Neural cell (in vitro differentiated cells): ENCODE data around the gene FAM9A. TPM values are rescaled to one million over a fixed set of nuclear protein-coding genes. Genes with fewer than 3 reads are reported as not detected.

Source experiments
- H2AFZ ChIP-seq: fragments of 200-600, 300-800 bp; sonication (generic), shearing (Covaris generic); 2 replicates; pipeline ENCODE4 v1.6.0; 2014; ENCODE audit warnings: low read depth, mild to moderate bottlenecking, antibody characterized with exemption, low read length, moderate library complexity
- H3F3A ChIP-seq: fragments of 200-600 bp; shearing (Covaris generic); 2 replicates; pipeline ENCODE4 v1.6.1; 2016; ENCODE audit warnings: mild to moderate bottlenecking, moderate library complexity, mixed read lengths, antibody characterized with exemption, low read length; ENCODE audit not compliant: insufficient read depth, poor library complexity, severe bottlenecking
- H3K27ac ChIP-seq: fragments of 200-600, 300-800 bp; sonication (generic), shearing (Covaris generic); 2 replicates; pipeline ENCODE4 v1.5.1; 2014; ENCODE audit warnings: mild to moderate bottlenecking, low read length, moderate library complexity
- H3K27me3 ChIP-seq: fragments of 300-800, 200-600 bp; sonication (generic), shearing (Covaris generic); 2 replicates; pipeline ENCODE4 v1.6.0; 2014; ENCODE audit warnings: mild to moderate bottlenecking, low read depth, low read length, moderate library complexity; ENCODE audit not compliant: insufficient read depth
- H3K36me3 ChIP-seq: fragments of 300-800, 200-600 bp; sonication (generic), shearing (Covaris generic); 2 replicates; pipeline ENCODE4 v1.5.1; 2014; ENCODE audit warnings: mild to moderate bottlenecking, antibody characterized with exemption, low read length, moderate library complexity; ENCODE audit not compliant: insufficient read depth
- H3K4me2 ChIP-seq: fragments of 300-800, 200-600 bp; sonication (generic), shearing (Covaris generic); 2 replicates; pipeline ENCODE4 v1.6.0; 2014; ENCODE audit warnings: mild to moderate bottlenecking, low read length
- H3K4me3 ChIP-seq: fragments of 300-800, 200-600 bp; sonication (generic), shearing (Covaris generic); 2 replicates; pipeline ENCODE4 v1.5.1; 2014; ENCODE audit warnings: mild to moderate bottlenecking, low read length, moderate library complexity
- H3K79me2 ChIP-seq: fragments of 200-600 bp; shearing (Covaris generic); replicated peaks from 2 replicates; pipeline ENCODE4 v1.6.0; 2014; ENCODE audit warnings: mild to moderate bottlenecking, low read length, moderate library complexity; ENCODE audit not compliant: insufficient read depth
- H3K9ac ChIP-seq: fragments of 300-800, 200-600 bp; sonication (generic), shearing (Covaris generic); 2 replicates; pipeline ENCODE4 v1.6.1; 2016; ENCODE audit warnings: mild to moderate bottlenecking, low read length, mixed read lengths
- H3K9me2 ChIP-seq: fragments of 200-600 bp; shearing (Covaris generic); 2 replicates; pipeline ENCODE4 v1.6.1; 2016; ENCODE audit warnings: mild to moderate bottlenecking, low read length, mixed read lengths; ENCODE audit not compliant: insufficient read depth
- H3K9me3 ChIP-seq: fragments of 200-600, 300-800 bp; sonication (generic), shearing (Covaris generic); 2 replicates; pipeline ENCODE4 v1.6.1; 2016; ENCODE audit warnings: mild to moderate bottlenecking, mixed run types, low read length, moderate library complexity, mixed read lengths
- H4K20me1 ChIP-seq: fragments of 200-600 bp; shearing (Covaris generic); 2 replicates; pipeline ENCODE4 v1.6.1; 2016; ENCODE audit warnings: mild to moderate bottlenecking, mixed run types; ENCODE audit not compliant: insufficient read depth
- CTCF ChIP-seq: fragments of 450-650 bp; IDR thresholded peaks from 2 replicates; pipeline ENCODE4 v1.5.1; 2014; ENCODE audit warnings: antibody characterized with exemption, mild to moderate bottlenecking, moderate library complexity; ENCODE audit not compliant: poor library complexity, severe bottlenecking
- EP300 ChIP-seq: fragments of 450-650 bp; conservative IDR thresholded peaks from 2 replicates; pipeline ENCODE4 v1.6.1; 2014; ENCODE audit warnings: antibody characterized with exemption, mild to moderate bottlenecking, moderate library complexity; ENCODE audit not compliant: poor library complexity, severe bottlenecking
- EZH2 ChIP-seq: fragments of 200-600, 300-800 bp; shearing (Covaris generic), sonication (generic); IDR thresholded peaks from 2 replicates; pipeline ENCODE4 v1.6.1; 2014; ENCODE audit warnings: antibody characterized with exemption, low read length, borderline replicate concordance, mild to moderate bottlenecking; ENCODE audit not compliant: insufficient read depth, poor library complexity, severe bottlenecking
- MXI1 ChIP-seq: fragments of 450-650 bp; conservative IDR thresholded peaks from 2 replicates; pipeline ENCODE4 v1.6.1; 2014; ENCODE audit warnings: antibody characterized with exemption, mild to moderate bottlenecking; ENCODE audit not compliant: poor library complexity, severe bottlenecking
- POLR2AphosphoS5 ChIP-seq: IDR thresholded peaks from 2 replicates; pipeline ENCODE4 v1.6.1; 2012
- RAD21 ChIP-seq: fragments of 450-650 bp; conservative IDR thresholded peaks from 2 replicates; pipeline ENCODE4 v1.6.1; 2014; ENCODE audit warnings: antibody characterized with exemption, mild to moderate bottlenecking, moderate library complexity
- REST ChIP-seq: IDR thresholded peaks from 2 replicates; pipeline ENCODE4 v1.6.1; 2012; ENCODE audit warnings: borderline replicate concordance
- SMC3 ChIP-seq: fragments of 450-650 bp; conservative IDR thresholded peaks from 2 replicates; pipeline ENCODE4 v1.6.1; 2014; ENCODE audit warnings: antibody characterized with exemption, mild to moderate bottlenecking, moderate library complexity; ENCODE audit not compliant: poor library complexity
- TAF1 ChIP-seq: IDR thresholded peaks from 2 replicates; pipeline ENCODE4 v1.6.1; 2012; ENCODE audit warnings: low read depth
- polyA plus RNA-seq: library from polyadenylated mRNA; depleted of rRNA; stranded (reverse); fragments of >200 nt; gene quantifications from 2 replicates; pipeline ENCODE4 v1.2.3, GENCODE V29; 2014

The FAM9A gene
- polyA plus RNA-seq, 1 donor from 2014 or later, result 0.67 TPM

- Histone ChIP-seq H3K36me3 (no peaks in the 10 kb centered on the region), H3K4me2 (no peak overlapping the region), H3K27ac (no peak overlapping the region), H3K9ac (no peak overlapping the region), H3F3A (no peaks in the 10 kb centered on the region), H3K4me3 (no peak overlapping the region), H3K9me3 (no peaks in the 10 kb centered on the region), H3K9me2 (no peaks in the 10 kb centered on the region), H3K79me2 (no peaks in the 10 kb centered on the region), H3K27me3 (no peaks in the 10 kb centered on the region), H2AFZ (no peak overlapping the region), H4K20me1 (no peaks in the 10 kb centered on the region)
- no peak for TF ChIP-seq TAF1
- no peak for TF ChIP-seq EZH2
- no peak for TF ChIP-seq EP300
- no peak for TF ChIP-seq MXI1
- no peak for TF ChIP-seq SMC3
- TF ChIP-seq CTCF, result no peak
- TF ChIP-seq POLR2AphosphoS5, result no peak
- no peak for TF ChIP-seq RAD21
Observed at GRCh38 chrX:8813036-8813435, 11.9 kb upstream of the FAM9A start.

- Histone ChIP-seq H3F3A (no peaks in the 10 kb centered on the region), H3K27ac (no peak overlapping the region), H4K20me1 (no peaks in the 10 kb centered on the region), H2AFZ (no peak overlapping the region), H3K9me3 (no peaks in the 10 kb centered on the region), H3K9ac (no peak overlapping the region), H3K27me3 (no peaks in the 10 kb centered on the region), H3K36me3 (no peaks in the 10 kb centered on the region), H3K4me2 (no peak overlapping the region), H3K9me2 (no peaks in the 10 kb centered on the region), H3K4me3 (no peak overlapping the region), H3K79me2 (no peaks in the 10 kb centered on the region)
- TF ChIP-seq POLR2AphosphoS5, result no peak
- TF ChIP-seq EP300, result no peak
- TF ChIP-seq CTCF, result no peak
- no peak for TF ChIP-seq EZH2
- TF ChIP-seq RAD21, result no peak
- no peak for TF ChIP-seq MXI1
- TF ChIP-seq TAF1, result no peak
- TF ChIP-seq REST, result no peak
- no peak for TF ChIP-seq SMC3
Observed at GRCh38 chrX:8811611-8812010, 10.4 kb upstream of the FAM9A start.
